H1 (cell line): ENCODE data around the gene STK32C. TPM values are rescaled to one million over a fixed set of nuclear protein-coding genes. Genes with fewer than 3 reads are reported as not detected.

Experiments
- CTCF ChIA-PET: fragments of 300-600 bp; sonication (Branson Sonifier 250); formaldehyde crosslinking; loops from one replicate; lab custom pipeline; 2021; ENCODE audit not compliant: partially characterized antibody; lab: Charles Lee
- POLR2A ChIA-PET: fragments of 300-600 bp; sonication (Branson Sonifier 250); formaldehyde crosslinking; loops from one replicate; lab custom pipeline; 2021; ENCODE audit warnings: inconsistent platforms; ENCODE audit not compliant: partially characterized antibody; lab: Charles Lee
- DNase-seq, 2 experiments: peaks; one replicate each; pipeline versions ENCODE4 v3.0.0 to v3.0.0-alpha.2; 2010 to 2022; ENCODE audit warnings: low spot score in 2 of 2, low read depth in 1 of 2, mixed read lengths in 1 of 2
- FAIRE-seq: peaks from 2 replicates; lab custom pipeline; 2011; peaks lifted over from hg19 to GRCh38; lab: Jason Lieb, UNC
- H2AFZ ChIP-seq: 2 replicates; pipeline ENCODE4 v1.8.1; 2012; ENCODE audit warnings: low read length, inconsistent platforms
- H2AK5ac ChIP-seq: 2 replicates; pipeline ENCODE4 v1.6.1; 2013; ENCODE audit warnings: low read depth, low read length
- H2BK120ac ChIP-seq: replicated peaks from 2 replicates; pipeline ENCODE3; 2013; ENCODE audit warnings: low read depth, low read length, inconsistent platforms
- H2BK12ac ChIP-seq: 2 replicates; pipeline ENCODE4 v1.6.1; 2013; ENCODE audit warnings: low read depth, low read length
- H2BK15ac ChIP-seq: 2 replicates; pipeline ENCODE4 v1.6.1; 2013; ENCODE audit warnings: low read length
- H2BK20ac ChIP-seq: 2 replicates; pipeline ENCODE4 v1.6.1; 2013; ENCODE audit warnings: low read length
- H2BK5ac ChIP-seq: 2 replicates; pipeline ENCODE4 v1.6.1; 2013; ENCODE audit warnings: low read depth, low read length
- H3K14ac ChIP-seq: 2 replicates; pipeline ENCODE4 v1.6.1; 2013; ENCODE audit warnings: inconsistent platforms; ENCODE audit not compliant: insufficient read length
- H3K18ac ChIP-seq: 2 replicates; pipeline ENCODE4 v1.6.1; 2013; ENCODE audit warnings: low read length; ENCODE audit errors: extremely low read depth
- H3K23ac ChIP-seq: 2 replicates; pipeline ENCODE4 v1.6.1; 2013; ENCODE audit warnings: inconsistent platforms; ENCODE audit not compliant: insufficient read length
- H3K23me2 ChIP-seq: 2 replicates; pipeline ENCODE4 v1.6.1; 2013; ENCODE audit warnings: low read depth, low read length
- H3K27ac ChIP-seq: 2 replicates; pipeline ENCODE4 v1.6.1; 2011; ENCODE audit warnings: low read depth, low read length, inconsistent platforms
- H3K27me3 ChIP-seq, 4 experiments: replicated peaks in 1 of 4; 1 replicate in 1 of 4; 2 replicates in 3 of 4; pipeline versions ENCODE4 v1.6.1 to v1.8.1; 2011 to 2013; ENCODE audit warnings: low read length in 3 of 4, mild to moderate bottlenecking in 3 of 4, inconsistent platforms in 2 of 4, mixed read lengths in 2 of 4, moderate library complexity in 1 of 4; ENCODE audit not compliant: control insufficient read depth in 3 of 4, insufficient read depth in 3 of 4; ENCODE audit errors: extremely low read depth in 1 of 4
- H3K36me3 ChIP-seq, 4 experiments: 2 replicates each; pipeline versions ENCODE4 v1.6.1 to v1.8.1; 2011 to 2013; ENCODE audit warnings: mild to moderate bottlenecking in 4 of 4, low read length in 3 of 4, moderate library complexity in 2 of 4, control low read depth in 1 of 4, inconsistent platforms in 1 of 4; ENCODE audit not compliant: insufficient read depth in 4 of 4, control insufficient read depth in 2 of 4
- H3K4ac ChIP-seq: replicated peaks from 2 replicates; pipeline ENCODE3; 2013; ENCODE audit warnings: low read length, low read depth, mixed read lengths, inconsistent platforms; ENCODE audit not compliant: insufficient read length
- H3K4me1 ChIP-seq, 4 experiments: replicated peaks in 1 of 4; 1 replicate in 1 of 4; 2 replicates in 3 of 4; pipeline versions ENCODE4 v1.6.1 to v1.8.1; 2011 to 2013; ENCODE audit warnings: low read length in 3 of 4, inconsistent platforms in 2 of 4, mixed read lengths in 1 of 4; ENCODE audit not compliant: insufficient read depth in 4 of 4, control insufficient read depth in 3 of 4
- H3K4me2 ChIP-seq, 2 experiments: 2 replicates each; pipeline versions ENCODE4 v1.6.1 to v1.8.1; 2011 to 2013; ENCODE audit warnings: low read depth in 2 of 2, low read length in 2 of 2, control low read depth in 1 of 2, inconsistent platforms in 1 of 2, mild to moderate bottlenecking in 1 of 2; ENCODE audit not compliant: insufficient read depth in 1 of 2
- H3K4me3 ChIP-seq, 4 experiments: fragments of 200-600, 300-600 bp in 1 of 4; sonication (generic), shearing (Covaris generic), sonication (Bioruptor Twin) in 1 of 4; 2 replicates each; pipeline versions ENCODE4 v1.5.1 to v1.8.1; 2011 to 2016; ENCODE audit warnings: low read length in 4 of 4, low read depth in 3 of 4, control low read depth in 2 of 4, inconsistent platforms in 2 of 4, mild to moderate bottlenecking in 2 of 4, mixed read lengths in 1 of 4, moderate library complexity in 1 of 4; ENCODE audit not compliant: insufficient read depth in 2 of 4; ENCODE audit errors: extremely low read depth in 1 of 4
- H3K56ac ChIP-seq: replicated peaks from 2 replicates; pipeline ENCODE3; 2013; ENCODE audit warnings: low read depth, mild to moderate bottlenecking, mixed read lengths, low read length, inconsistent platforms; ENCODE audit not compliant: insufficient read length
- H3K79me1 ChIP-seq: 2 replicates; pipeline ENCODE4 v1.6.1; 2013; ENCODE audit warnings: low read depth, low read length, control low read depth
- H3K79me2 ChIP-seq, 2 experiments: 2 replicates each; pipeline versions ENCODE4 v1.6.1 to v1.8.1; 2012 to 2013; ENCODE audit warnings: low read length in 2 of 2, mild to moderate bottlenecking in 2 of 2, inconsistent platforms in 1 of 2; ENCODE audit not compliant: insufficient read depth in 2 of 2, control insufficient read depth in 1 of 2
- H3K9ac ChIP-seq, 4 experiments: replicated peaks in 1 of 4; 1 replicate in 1 of 4; 2 replicates in 3 of 4; pipeline versions ENCODE4 v1.6.1 to v1.8.1; 2011 to 2013; ENCODE audit warnings: low read depth in 3 of 4, low read length in 3 of 4, control low read depth in 2 of 4, mild to moderate bottlenecking in 2 of 4, moderate library complexity in 2 of 4, inconsistent platforms in 1 of 4; ENCODE audit errors: extremely low read depth in 1 of 4
- H3K9me3 ChIP-seq, 2 experiments: 2 replicates each; pipeline versions ENCODE4 v1.6.1 to v1.8.1; 2012 to 2013; ENCODE audit warnings: mild to moderate bottlenecking in 2 of 2, moderate library complexity in 2 of 2, control low read depth in 1 of 2, inconsistent platforms in 1 of 2, low read depth in 1 of 2, low read length in 1 of 2, mixed read lengths in 1 of 2; ENCODE audit not compliant: insufficient read depth in 2 of 2
- H4K20me1 ChIP-seq, 2 experiments: replicated peaks in 1 of 2; 2 replicates each; pipeline versions ENCODE3 to v1.8.1; 2011 to 2013; ENCODE audit warnings: inconsistent platforms in 2 of 2, low read length in 2 of 2, mild to moderate bottlenecking in 1 of 2; ENCODE audit not compliant: insufficient read depth in 2 of 2, control insufficient read depth in 1 of 2
- H4K5ac ChIP-seq: 2 replicates; pipeline ENCODE4 v1.6.1; 2013; ENCODE audit warnings: low read length, low read depth, mixed read lengths, inconsistent platforms; ENCODE audit not compliant: insufficient read length
- H4K8ac ChIP-seq: 2 replicates; pipeline ENCODE4 v1.8.0; 2013; ENCODE audit warnings: mild to moderate bottlenecking, moderate library complexity, low read length, inconsistent platforms; ENCODE audit not compliant: insufficient read depth; ENCODE audit errors: extremely low read depth
- H4K91ac ChIP-seq: replicated peaks from 2 replicates; pipeline ENCODE3; 2013; ENCODE audit warnings: low read length, mixed read lengths, inconsistent platforms; ENCODE audit not compliant: insufficient read length
- ASH2L ChIP-seq: fragments of 200-600, 300-600 bp; sonication (generic); IDR thresholded peaks from one replicate; pipeline ENCODE4 v1.7.1; 2017; ENCODE audit warnings: low read length
- BACH1 ChIP-seq: IDR thresholded peaks from 2 replicates; pipeline ENCODE4 v1.6.1; 2012; ENCODE audit warnings: low read length, improper control_type of control experiment
- BCL11A ChIP-seq, 2 experiments: IDR thresholded peaks; one replicate each; pipeline ENCODE4 v1.6.1; 2011; ENCODE audit warnings: low read depth in 2 of 2, low read length in 2 of 2, mild to moderate bottlenecking in 2 of 2
- CBX5 ChIP-seq: fragments of 300-800, 300-1000 bp; sonication (generic); IDR thresholded peaks from 2 replicates; pipeline ENCODE4 v1.7.1; 2016; ENCODE audit warnings: antibody characterized with exemption, low read length, low read depth
- CBX8 ChIP-seq: fragments of 300-800, 300-1000 bp; sonication (generic); IDR thresholded peaks from 2 replicates; pipeline ENCODE4 v1.7.1; 2016; ENCODE audit warnings: low read depth, low read length, borderline replicate concordance
- RBBP5 ChIP-seq: IDR thresholded peaks from 2 replicates; pipeline ENCODE4 v1.7.1; 2012; ENCODE audit warnings: low read depth, mild to moderate bottlenecking, inconsistent platforms, low read length, moderate library complexity, borderline replicate concordance
- RFX5 ChIP-seq: IDR thresholded peaks from 2 replicates; pipeline ENCODE4 v1.6.1; 2011; ENCODE audit warnings: low read depth, low read length, improper control_type of control experiment, borderline replicate concordance
- SRF ChIP-seq: IDR thresholded peaks from 2 replicates; pipeline ENCODE4 v1.6.1; 2011; ENCODE audit warnings: mild to moderate bottlenecking, low read depth, low read length, moderate library complexity
- SUZ12 ChIP-seq: fragments of 200-600 bp; sonication (generic); IDR thresholded peaks from 2 replicates; pipeline ENCODE4 v1.6.1; 2012; ENCODE audit warnings: mild to moderate bottlenecking, inconsistent platforms, low read length, moderate library complexity, mixed read lengths
- WGBS, 2 experiments: shearing (Covaris generic) in 1 of 2; methylation state at CpG; one replicate each; pipeline versions ENCODE4 v1.1.6 to v1.1.7; 2013 to 2015; ENCODE audit warnings: low lambda C conversion rate in 2 of 2, mixed read lengths in 2 of 2, inconsistent platforms in 1 of 2, low coverage in 1 of 2, missing lambda C conversion rate in 1 of 2; ENCODE audit not compliant: insufficient replicate concordance in 2 of 2, insufficient coverage in 1 of 2, insufficient read length in 1 of 2; ENCODE audit errors: extremely low coverage in 1 of 2, missing lambda C conversion rate in 1 of 2; 5-methylcytosine and 5-hydroxymethylcytosine counted together
- polyA plus RNA-seq, 7 experiments: library from polyadenylated mRNA; depleted of rRNA in 3 of 7; stranded (reverse) in 5 of 7; unstranded in 2 of 7; fragments of >200 nt in 5 of 7; fragments of 200-250 nt in 2 of 7; gene quantifications; 1 replicate in 5 of 7; 2 replicates in 1 of 7; 4 replicates in 1 of 7; pipeline versions ENCODE4 v1.2.1 to v1.2.3, GENCODE V29; 2011 to 2013; ENCODE audit warnings: missing spikeins in 2 of 7, mixed read lengths in 2 of 7
- total RNA-seq: library from RNA; stranded (reverse); fragmentation: NEBNext Ultra II Directional; extraction: Animal tissue kit (Norgen Biotek cat#: 25700); gene quantifications from 2 replicates; pipeline ENCODE4 v1.2.1, GENCODE V29; 2021

The STK32C gene
- total and polyA plus RNA-seq, 2 of the 8 experiments (the other 6 are each of a cell fraction or from before 2014, with no cell fraction given) = 10.6 to 15.6 TPM

DNA sequence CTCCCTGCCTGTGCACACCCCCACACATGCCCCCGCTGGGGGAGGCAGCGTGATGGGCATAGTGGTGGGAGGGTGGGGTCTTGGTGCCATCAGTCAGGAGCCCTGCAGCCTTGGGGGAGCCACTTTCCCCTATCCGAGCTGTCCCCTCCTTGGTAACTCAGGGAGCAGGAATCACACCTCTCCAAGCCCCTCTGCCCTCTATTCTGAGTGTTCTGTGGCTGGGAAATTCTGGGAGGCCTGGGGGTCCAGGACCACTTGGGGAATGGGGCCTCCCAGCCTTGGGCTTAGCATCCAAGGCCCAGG is 109.7 kb downstream of the STK32C start:
- no peak overlapping the region for H2BK12ac ChIP-seq
- H3K56ac ChIP-seq = no peak overlapping the region
- H3K23me2 ChIP-seq = no peaks in the 10 kb centered on the region
- TF ChIP-seq RFX5 (no peak), SRF (no peak), CBX5 (no peak), BCL11A (IDR thresholded peaks at IDR 0.05; ENCODE audit: low read depth in 2 of 2, low read length in 2 of 2) (no peak), RBBP5 (no peak), ASH2L (no peak), BACH1 (no peak), CBX8 (no peak), SUZ12 (no peak)
- no peak overlapping the region for H2AK5ac ChIP-seq
- no peak overlapping the region for H4K91ac ChIP-seq
- POLR2A ChIA-PET = interaction anchor here (1.0 kb wide), 1 partner anchor 10 kb away, joined by 3 read pairs; no protein-coding TSS in a partner anchor
- no peak overlapping the region for H3K9ac ChIP-seq
- no peak for FAIRE-seq
- no peaks in the 10 kb centered on the region for H3K27me3 ChIP-seq
- no peaks in the 10 kb centered on the region for H3K4me1 ChIP-seq
- no peak overlapping the region for H3K18ac ChIP-seq
- H2BK15ac ChIP-seq = no peak overlapping the region
- no peak overlapping the region for H2BK120ac ChIP-seq
- DNase-seq = no peak
- no peaks in the 10 kb centered on the region for H3K9me3 ChIP-seq
- H3K79me2 ChIP-seq = no peaks in the 10 kb centered on the region
- CTCF ChIA-PET = no interaction called here
- no peak overlapping the region for H3K14ac ChIP-seq
- H3K27ac ChIP-seq = no peak overlapping the region
- no peak overlapping the region for H2BK20ac ChIP-seq
- H4K8ac ChIP-seq = peak overlapping the region; percentile 28; the same call in 1 of the 2 replicates
- H3K4me2 ChIP-seq = no peak overlapping the region
- no peaks in the 10 kb centered on the region; a peak in 2 of 8 replicates for H3K36me3 ChIP-seq
- WGBS, 2 experiments = 91% methylated on average over 3 of the region's 3 CpGs; no CpG with 5 or more reads in 1 of the 2 experiments
- H4K5ac ChIP-seq = no peak overlapping the region
- H3K23ac ChIP-seq = no peak overlapping the region
- no peak overlapping the region for H2AFZ ChIP-seq
- no peak overlapping the region; the same call in 1 of the 2 replicates for H2BK5ac ChIP-seq
- H3K4me3 ChIP-seq = no peak overlapping the region
- no peak overlapping the region for H3K4ac ChIP-seq
- no peaks in the 10 kb centered on the region for H3K79me1 ChIP-seq
- H4K20me1 ChIP-seq = peaks cover 0 to 14% of the 10 kb centered on the region in 2 experiments
